GM10248 (cell line): Measurements from ENCODE around the gene SSH2.

Source experiments
- CTCF ChIA-PET: fragments of 300-600 bp; sonication (Branson Sonifier 250); formaldehyde crosslinking; extraction: SDS; loops from one replicate; lab custom pipeline; 2021; ENCODE audit warnings: antibody characterized with exemption; lab: Yijun Ruan, JAX
- POLR2A ChIA-PET: fragments of 350-650 bp; sonication (Branson Sonifier 250); formaldehyde crosslinking; extraction: SDS; loops from one replicate; lab custom pipeline; 2020; ENCODE audit warnings: antibody characterized with exemption; lab: Yijun Ruan, JAX
- DNase-seq: peaks from one replicate; pipeline ENCODE4 v3.0.0; 2012; ENCODE audit errors: extremely low spot score
- TF ChIP-seq, protein P1 (sequence below): IDR thresholded peaks from 2 replicates; pipeline ENCODE4 v1.5.1; 2012; ENCODE audit warnings: mild to moderate bottlenecking, low read depth; ENCODE audit errors: extremely low read depth, missing control alignments, control extremely low read depth

SSH2 gene

DNA sequence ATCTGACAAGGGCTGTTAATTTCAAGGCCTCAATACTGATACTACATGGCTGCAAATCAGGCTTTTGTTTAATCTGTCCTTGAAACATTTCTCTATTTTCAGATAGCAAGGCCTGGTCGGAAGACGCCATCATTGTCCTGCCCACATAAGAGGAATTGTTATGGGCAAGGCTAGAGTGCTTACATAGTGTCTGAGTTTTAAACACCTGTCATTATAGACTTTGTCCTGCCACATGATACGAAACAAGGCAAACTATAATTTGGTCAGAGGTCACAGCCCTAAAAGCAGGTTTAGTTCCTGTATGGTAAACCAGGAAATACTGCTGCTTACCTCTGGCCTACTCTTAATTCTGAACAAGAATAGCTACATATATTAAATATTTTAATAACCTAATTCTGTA lies 104.4 kb downstream of the SSH2 start:
- TF ChIP-seq, protein P1, sequence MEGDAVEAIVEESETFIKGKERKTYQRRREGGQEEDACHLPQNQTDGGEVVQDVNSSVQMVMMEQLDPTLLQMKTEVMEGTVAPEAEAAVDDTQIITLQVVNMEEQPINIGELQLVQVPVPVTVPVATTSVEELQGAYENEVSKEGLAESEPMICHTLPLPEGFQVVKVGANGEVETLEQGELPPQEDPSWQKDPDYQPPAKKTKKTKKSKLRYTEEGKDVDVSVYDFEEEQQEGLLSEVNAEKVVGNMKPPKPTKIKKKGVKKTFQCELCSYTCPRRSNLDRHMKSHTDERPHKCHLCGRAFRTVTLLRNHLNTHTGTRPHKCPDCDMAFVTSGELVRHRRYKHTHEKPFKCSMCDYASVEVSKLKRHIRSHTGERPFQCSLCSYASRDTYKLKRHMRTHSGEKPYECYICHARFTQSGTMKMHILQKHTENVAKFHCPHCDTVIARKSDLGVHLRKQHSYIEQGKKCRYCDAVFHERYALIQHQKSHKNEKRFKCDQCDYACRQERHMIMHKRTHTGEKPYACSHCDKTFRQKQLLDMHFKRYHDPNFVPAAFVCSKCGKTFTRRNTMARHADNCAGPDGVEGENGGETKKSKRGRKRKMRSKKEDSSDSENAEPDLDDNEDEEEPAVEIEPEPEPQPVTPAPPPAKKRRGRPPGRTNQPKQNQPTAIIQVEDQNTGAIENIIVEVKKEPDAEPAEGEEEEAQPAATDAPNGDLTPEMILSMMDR = no peak
- ChIA-PET CTCF (interaction anchor here (2.1 kb wide), 1 partner anchor 23 kb away, joined by 5 read pairs; no protein-coding TSS in a partner anchor), POLR2A (no interaction called here)
- no peak for DNase-seq

DNA sequence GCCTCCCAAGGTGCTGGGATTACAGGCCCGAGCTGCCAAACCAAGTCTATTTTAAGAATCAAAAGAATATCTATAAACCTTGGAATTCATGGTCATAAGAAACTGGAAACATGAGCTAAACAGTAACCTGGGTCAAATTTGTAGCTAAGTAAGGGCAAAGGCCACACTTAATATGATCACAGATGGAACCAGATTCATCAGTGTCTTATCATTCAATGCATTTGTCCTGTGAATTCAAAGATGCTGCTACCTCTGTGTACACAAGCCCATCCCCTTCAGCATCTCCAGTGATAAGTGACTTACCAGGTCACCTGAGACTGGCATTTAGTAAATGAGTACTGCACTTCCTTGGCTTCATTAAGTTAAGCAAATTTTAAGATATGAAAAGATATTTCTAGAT lies 108.1 kb downstream of the SSH2 start:
- TF ChIP-seq, protein P1 = no peak
- CTCF ChIA-PET = interaction anchor here (1.1 to 4.4 kb wide), 3 partner anchors 9 to 109 kb away, joined by 3 to 17 read pairs (median 13); partner anchors contain the start of gene SSH2
- no peak for DNase-seq
- POLR2A ChIA-PET = no interaction called here

DNA sequence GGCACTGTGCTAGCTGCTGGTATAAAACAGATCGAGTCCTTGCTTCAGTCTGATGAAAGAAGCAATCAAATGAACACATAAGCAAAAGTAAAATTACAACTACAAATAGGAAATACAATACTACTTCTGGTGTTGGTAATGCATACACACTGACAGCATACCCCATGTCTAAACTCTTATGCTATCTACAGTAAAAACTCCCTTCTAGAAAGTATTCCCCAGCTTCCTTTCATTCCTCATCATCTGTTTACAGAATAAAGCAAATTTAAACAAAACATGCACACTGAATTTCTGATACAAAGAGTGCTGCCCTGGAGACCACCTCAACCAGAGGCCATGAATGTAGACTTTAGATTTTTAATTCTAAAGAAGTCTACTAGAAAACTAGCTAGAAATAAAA lies 109.6 kb downstream of the SSH2 start:
- CTCF ChIA-PET = interaction anchor here (1.1 to 4.4 kb wide), 6 partner anchors 9 to 202 kb away, joined by 3 to 17 read pairs (median 8); partner anchors contain the start of gene SSH2
- TF ChIP-seq, protein P1 = no peak
- DNase-seq = no peak
- POLR2A ChIA-PET = no interaction called here

DNA sequence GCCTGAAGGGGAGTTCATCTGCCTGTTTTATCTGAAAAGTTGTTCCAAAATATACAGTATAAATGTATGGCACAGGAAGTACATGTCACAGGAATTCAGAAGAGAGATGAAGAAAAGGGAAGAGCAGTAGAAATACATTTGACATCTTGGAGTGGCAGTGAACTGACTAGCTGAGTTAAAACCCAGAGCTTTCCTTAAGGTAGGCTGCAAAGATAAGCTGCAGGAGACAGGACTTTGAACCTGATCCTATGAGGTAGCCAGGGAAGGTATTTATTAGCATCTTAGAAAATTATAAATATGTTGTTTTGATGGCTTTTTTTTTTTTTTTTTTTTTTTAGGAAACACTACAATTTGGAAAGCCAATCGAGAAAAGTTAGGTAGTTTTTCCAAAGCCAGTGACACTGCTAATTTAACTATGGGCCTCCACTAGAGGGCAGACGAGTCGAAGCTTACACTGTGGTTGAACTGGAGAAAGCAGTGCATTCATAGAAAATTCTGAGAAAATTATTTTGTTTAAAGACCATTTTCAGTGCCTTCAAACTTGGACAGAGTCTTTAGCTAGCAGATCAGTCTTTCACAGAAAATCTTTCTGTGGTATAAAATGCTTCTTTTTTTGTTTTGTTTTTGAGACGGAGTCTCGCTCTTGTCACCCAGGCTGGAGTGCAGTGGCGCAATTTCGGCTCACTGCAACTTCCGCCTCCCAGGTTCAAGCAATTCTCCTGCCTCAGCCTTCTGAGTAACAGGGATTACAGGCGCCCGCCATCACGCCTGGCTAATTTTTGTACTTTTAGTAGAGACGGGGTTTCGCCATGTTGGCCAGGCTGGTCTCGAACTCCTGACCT lies 122.3 kb downstream of the SSH2 start:
- POLR2A ChIA-PET = interaction anchor here (0.6 to 0.7 kb wide), 2 partner anchors 191 to 192 kb away, joined by 4 to 9 read pairs; no protein-coding TSS in a partner anchor
- TF ChIP-seq, protein P1 = peak; percentile 79
- DNase-seq = peak; percentile 68
- CTCF ChIA-PET = interaction anchor here (0.6 to 16.6 kb wide), 41 partner anchors 9 to 487 kb away, joined by 3 to 271 read pairs (median 5); partner anchors contain the start of genes EFCAB5 and SSH2

DNA sequence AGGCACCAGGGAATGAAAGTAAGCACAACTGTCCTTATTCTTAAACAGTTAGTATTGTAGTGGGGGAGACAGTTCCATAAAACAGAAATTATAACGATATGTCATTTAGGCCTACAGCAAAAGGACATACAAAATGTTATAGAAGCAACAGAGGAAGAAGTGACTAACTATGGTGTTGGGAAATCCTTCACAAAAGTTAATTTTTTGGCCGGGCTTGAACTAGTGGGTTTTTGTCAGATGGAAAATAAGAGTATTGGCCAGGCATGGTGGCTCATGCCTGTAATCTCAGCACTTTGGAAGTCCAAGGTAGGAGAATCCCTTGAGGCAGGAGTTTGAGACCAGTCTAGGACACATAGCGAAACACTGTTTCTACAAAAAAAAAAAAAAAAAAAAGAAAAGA lies 127.8 kb downstream of the SSH2 start:
- ChIA-PET CTCF (interaction anchor here (1.0 to 16.6 kb wide), 2 partner anchors 8 to 131 kb away, joined by 3 to 271 read pairs; partner anchors contain the start of gene SSH2), POLR2A (no interaction called here)
- DNase-seq = no peak
- TF ChIP-seq, protein P1 = no peak

DNA sequence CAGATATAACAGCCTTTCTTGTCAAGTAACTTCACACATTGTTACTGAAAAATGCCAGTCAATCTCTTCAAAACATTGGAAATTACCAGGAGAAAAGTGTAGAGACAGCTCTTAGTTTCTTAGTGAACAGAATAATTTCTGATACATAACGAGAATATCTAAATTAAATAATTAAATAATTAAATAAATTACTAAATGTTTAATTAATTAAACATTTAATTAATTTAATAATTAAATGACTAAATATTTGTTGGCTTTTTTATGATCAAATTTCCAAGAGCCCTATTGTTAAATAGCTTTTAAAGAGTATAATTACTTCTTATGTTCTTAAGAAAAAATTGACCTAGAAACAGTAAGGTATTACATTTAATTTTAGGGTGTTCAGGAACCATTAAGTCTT lies 129.6 kb downstream of the SSH2 start:
- ChIA-PET CTCF (interaction anchor here (0.8 kb wide), 1 partner anchor 131 kb away, joined by 3 read pairs; no protein-coding TSS in a partner anchor), POLR2A (no interaction called here)
- no peak for DNase-seq
- TF ChIP-seq, protein P1 = no peak
